GM18499 (cell line): Measurements from ENCODE around the gene SMG6.
"Not testable (repeated sequence)": the region's sequence is repeated elsewhere in the genome, so short reads cannot be mapped to it uniquely, and the experiment has no call there.

ENCODE experiments used
- ATAC-seq: cut with Tn5 transposase; IDR thresholded peaks from one replicate; pipeline ENCODE4 v1.9.1; 2021; ENCODE audit warnings: moderate number of reproducible peaks; ENCODE audit not compliant: insufficient read depth, unreplicated experiment

Gene SMG6

DNA sequence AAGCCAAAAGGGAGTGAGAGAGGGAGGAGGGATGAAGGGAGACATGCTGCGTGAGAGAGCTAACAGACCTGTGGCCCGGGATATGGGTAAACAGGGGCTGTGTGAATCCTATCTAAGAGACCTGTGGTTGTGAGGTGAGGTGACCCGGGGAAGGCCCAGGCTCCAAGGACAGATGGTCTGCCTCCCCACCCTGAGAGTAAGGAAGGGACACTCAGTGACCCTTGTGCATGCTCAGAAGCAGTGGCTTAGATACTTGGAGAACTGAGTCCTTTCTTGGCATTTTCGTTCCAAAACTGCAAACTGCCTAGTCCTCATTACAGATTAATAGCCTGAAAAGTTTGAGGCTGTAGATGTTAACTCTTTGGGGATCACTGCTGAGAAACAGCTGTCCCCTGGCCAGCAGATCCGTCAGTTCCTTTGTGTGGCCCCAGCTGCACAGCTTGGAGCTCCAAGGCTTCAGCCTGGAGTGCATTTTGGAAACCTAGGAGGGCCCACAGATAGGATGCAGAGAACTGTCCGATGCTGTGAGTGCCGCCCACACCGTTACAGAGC lies 121.6 kb downstream of the SMG6 start:
- no peak for ATAC-seq

DNA sequence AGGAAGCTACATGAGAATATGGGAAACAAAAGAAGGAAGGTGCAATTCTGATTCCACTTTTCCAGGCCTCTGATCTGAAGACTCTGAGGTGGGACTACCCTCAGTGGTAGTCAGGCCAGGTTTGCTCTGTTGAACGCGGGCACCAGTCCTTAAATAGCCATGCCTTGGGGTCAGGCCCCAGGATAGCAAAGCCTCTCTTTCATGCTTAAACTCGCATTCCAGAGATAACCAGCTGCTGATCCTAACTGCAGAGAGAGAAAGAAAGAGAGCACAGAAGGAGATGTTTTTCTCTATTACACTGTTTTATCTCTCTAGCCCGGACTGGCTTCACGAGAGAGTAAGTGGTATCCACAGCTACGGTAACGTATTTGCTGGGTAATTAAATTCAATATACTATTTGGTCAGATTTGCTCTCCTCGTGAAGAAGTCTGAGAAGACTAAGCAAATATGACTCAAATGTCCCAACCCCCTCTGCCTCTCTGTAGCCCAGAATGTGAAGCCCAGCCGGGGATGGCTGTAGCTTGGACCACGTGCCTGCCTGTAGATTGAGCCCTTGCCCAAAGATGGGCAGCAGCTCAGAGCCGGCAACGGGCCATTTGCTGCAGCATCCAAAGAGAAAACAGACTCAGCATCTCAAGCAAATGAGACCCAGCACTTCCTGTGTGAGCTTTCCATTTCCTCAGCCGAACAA lies 122.2 kb downstream of the SMG6 start:
- ATAC-seq: no peak

DNA sequence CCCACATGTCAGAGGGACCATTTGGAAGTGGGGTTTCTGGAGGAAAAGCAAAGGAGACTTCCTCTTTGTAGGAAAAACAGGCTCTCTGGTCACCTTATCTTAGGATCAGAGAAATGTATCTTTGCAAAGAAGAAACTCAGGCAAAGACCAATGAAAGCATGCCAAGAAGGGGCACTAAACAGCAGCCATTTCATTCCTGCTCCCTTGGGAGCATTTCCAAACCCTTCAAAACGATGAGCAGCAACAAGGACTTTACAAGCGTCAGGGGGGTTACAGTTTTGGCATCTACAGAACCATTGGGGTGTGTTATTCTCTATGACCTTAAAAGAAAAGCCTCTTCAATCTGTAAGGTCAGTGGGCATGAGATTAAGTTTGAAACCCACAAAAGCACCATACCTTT lies 122.8 kb downstream of the SMG6 start:
- ATAC-seq: no peak

DNA sequence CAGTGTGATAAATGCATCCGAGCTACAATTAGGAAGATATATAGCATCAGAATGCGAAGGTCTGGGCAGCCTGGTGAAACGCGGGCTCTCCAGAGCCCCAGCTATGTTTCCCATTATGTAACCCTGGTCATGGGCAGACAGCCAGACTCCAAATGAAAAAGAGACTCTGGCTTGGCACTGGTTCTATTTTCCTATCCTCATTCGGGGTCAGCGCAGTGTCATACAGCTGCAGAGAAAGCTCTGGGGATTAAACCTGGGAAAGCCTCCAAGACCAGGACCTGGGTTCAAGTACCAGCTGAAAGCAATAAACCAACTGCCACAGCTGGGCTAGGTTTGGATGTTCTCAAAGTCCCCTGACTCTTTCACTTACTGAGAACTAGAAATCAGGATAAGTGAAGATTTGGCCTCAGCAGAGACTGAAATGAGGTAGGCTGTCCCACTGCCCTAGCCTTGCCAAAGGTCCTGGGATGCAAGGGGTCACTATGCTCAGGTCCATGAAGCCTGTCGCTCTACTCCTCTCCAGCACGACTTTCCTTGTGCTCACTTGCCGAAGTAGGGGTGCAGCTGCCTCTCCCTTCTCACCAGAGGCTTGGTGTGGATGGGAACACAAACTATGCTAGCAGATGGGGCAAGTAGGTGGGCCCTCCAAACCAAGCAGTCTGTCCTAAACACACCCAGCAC lies 123.8 kb downstream of the SMG6 start:
- no peak for ATAC-seq

DNA sequence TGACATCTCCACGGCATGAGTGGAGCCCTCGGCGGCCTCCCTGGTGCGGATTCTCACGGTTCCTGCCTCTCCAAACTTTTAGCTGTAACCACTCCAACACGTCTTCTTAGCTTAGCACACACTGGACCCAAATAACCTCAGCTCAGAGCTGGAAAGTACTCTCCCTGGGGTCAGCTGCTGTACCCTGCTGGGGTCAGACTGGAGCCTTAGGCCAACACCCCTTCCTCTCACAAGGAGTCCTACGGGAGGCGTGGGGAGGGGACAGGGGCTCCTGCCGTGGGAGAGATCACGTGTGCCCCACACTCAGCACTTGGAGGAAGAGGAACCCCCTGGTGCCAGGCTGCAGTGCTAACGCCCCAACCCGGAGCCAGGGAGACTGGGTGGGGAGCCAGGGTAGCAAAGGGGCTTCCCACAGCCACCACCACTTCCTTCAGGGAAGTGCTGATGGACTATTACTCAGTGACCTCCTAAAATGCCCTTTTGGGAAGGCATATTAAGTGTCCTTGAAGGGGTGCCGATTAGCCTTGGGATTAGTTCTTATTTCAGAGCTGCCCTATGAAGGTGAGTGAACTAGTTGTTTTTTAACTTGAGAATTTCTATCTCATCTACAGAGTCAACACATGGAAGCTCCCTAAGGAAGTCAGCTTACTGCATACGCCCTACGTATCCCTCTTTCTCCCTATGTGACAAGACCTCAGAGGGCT lies 124.6 kb downstream of the SMG6 start:
- ATAC-seq: no peak

DNA sequence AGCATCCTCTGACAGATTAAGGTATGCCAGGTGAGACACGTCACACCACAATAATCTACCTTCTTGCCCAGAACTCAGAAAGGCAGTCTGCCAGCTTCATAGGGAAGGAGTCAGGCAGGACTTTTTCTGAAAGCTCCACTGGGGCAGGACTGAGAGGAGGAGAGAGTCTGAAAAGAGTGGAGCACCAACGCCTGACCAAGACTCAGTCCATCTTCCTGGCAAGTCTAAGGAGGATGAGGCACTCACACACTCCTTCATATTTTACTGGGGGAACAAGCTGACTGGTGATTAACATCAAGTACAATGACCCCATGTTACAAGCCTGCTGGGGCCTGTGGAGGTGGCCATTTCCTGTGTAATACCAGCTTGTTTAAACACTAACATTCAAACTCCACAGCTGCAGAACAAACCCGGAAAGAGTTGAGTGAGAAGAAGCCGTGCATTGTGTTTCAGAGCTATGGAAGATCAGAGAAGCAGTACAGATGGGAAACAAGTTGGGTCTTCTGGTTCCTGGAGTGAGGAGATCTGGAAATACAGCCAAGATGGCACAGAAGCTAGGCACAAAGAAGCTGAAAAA lies 126.3 kb downstream of the SMG6 start:
- no peak for ATAC-seq

DNA sequence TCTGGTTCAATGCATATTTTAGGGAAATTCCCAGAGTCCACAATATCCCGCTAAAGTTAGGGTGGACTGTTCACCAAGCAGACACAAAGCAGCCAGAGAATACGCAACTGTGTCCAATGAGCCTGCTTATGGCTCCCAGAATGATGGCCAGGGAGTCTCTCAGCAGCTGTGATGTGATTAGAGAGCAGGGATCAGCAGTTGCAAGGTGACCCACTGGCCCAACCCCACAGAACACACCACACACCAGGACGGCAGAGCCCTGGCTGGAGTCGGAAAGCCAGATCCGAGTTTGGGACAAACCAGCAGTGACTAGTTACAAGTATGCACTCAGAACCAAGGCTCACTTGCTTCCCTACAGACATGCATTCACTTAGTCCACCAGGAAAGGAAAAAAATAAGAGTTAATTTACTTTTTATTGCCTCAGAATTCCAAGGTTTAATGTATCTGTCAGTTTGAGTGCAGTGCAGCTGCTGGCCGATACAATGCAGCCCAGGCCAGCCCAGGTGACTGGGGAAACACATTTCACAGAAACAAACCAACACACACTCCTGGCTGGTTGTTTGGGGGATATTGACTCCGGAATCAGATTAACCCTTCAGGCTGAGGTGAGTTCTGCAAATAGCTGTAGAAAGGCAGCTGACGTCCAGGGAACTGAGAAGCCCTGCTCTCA lies 127.0 kb downstream of the SMG6 start:
- ATAC-seq: no peak

DNA sequence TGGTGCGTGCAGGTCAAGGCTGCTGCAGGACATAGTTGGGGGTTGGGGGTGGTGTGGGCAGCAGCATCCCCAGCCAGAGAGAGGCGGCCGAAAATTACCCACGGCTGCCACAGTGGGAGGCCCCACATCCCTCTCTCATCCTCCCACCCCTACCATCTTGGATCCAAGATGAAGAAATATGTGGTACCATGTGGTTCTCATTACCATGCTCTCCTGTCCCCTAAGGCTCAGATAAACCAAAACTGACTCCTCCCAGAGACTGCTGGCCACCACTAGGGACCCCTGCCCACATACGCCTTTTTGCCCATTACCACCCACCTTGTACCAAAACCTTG lies 128.3 kb downstream of the SMG6 start:
- ATAC-seq: no peak

DNA sequence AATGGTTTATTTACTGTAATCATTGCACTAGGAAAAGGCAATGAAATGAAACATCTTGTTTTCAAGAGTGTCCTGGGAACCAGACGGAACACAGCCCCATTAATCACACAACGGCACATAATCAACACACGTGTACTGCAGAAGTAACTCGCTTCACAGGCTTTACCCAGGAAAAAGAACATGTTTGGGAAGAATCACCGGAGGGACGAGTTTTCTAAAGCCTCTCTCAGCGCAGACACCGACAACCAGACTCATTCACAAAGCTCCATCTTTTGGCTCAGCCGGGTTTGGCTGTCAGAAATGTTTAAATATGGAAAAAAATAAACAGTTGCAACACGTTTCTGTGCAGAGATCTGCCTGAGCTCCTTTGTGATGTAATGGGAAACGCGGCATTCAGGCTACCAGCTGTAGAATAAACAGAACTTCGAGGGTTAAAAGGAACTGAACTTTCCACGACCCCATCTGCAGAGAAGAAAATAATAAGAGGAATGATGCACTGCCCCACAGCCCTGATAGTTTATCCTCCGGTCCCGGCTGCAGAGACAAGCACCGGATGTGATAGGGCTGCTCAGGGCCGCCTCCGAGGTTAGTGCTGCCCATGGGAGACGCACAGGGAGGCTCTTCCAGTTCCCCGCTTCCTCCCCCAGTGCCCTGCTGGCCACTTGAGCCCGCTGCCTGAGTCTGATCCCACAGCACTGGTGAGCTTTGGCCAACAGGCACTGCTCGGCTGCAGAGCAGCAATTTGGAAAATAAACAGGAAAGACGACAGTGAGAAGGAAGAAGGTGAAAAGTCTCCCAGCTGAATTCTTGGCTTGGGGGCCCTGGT lies 128.9 kb downstream of the SMG6 start:
- ATAC-seq: no peak

DNA sequence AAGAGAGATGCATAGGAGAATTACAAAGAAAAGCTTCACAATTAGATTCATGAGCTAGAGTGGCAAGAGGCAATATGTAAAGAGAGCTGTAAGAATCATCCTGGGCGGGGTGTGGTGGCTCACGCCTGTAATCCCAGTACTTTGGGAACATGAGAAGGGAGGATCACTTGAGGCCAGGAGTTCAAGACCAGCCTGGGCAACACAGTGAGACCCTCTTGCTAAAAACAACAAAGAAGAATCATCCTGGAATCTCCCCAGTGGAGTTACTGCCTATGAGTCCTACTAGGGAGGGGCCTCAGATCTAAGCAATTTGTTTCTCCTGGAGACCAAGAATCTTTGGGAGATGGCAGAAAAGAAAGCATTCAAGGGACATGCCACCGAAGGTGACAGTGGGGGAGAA lies 129.6 kb downstream of the SMG6 start:
- no peak for ATAC-seq

DNA sequence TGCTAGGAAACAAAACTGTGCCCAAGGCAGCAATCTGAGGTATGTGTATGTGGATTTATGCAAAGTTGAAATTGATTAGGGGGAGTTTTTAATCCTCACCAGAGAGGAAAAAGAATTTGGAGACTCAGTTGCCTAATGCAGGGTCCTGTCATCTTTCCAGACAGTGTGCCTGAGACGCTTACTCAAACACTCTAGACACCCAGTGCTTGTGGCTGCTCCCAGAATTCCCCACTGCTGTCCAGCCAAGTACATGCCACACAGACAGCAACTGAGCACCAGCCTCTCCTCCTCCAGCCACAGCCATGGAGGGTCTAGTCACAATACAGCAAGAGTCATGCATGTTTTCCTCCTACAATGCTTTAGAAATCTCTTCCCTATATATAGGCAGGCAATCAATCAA lies 130.6 kb downstream of the SMG6 start:
- ATAC-seq: no peak

DNA sequence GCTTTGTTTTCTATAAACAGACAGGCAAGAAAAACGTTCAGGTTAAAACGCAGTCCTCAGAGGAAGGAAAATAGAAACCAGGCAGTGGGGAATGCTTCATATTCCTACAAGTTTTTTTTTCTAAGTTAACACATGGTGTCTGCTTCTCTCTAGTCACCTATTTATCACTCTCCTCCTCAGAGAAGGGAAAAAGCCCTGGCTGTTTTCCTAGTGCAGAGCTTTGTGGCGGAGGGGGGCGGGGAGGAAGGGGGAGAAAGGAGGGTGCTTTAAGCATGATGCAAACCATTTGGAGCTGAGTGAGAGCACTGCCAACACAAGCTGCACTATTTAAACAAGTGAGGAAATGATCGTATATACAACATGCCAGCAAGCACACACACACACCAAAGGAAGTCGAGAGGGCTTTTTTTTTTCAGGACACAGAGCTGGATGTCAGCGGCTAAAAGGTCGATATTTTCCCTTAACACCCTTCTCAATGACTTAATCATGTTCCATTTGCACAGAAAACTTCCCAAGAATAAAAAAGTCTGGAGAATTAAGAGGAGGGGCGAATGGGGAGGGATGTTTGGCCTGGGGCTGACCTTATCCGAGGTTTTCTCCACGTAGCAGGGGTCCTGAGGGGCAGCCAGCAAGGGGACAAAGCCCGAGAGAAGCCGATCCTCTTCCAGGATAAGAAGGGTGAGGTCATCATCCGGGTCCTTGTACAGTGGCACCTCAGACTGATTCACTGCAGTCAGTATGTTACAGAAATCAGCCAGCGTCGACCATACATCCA lies 131.3 kb downstream of the SMG6 start:
- no peak for ATAC-seq

DNA sequence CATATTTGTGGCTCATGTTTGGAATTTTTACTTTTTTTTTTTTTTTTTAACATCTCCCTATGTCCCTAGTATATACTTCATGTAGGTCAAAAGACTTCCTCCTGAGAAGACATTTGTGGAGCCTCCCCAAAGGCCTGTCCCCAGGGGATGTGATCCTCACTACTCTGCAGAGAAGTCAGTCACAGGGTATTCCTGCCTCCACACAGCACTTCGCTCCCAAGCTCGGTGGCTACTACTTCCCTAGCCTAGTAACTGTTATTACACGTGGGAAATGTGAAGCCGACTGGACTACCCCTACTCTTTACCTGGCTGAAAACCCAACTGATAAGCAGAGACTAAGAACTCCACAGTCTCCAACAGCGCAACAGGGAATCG lies 131.9 kb downstream of the SMG6 start:
- ATAC-seq: no peak

DNA sequence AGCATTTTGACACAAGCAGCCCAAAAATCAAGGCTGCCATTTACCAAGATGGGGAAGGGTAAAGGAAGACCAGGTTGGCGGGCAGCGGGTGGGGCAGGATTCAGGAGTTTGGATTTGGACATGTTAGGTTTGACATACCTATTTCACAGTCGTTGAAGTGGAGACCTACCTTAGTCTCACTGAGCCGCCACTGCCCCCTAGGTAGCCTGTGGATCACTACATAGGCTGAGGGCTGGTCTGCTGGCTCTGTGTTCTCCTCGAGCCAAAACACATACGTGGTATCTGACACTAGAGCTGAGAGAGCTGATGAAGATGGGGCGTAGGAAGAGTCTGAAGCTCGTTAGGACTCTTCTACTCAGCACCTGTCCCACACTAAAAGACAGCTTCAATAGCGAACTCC lies 133.6 kb downstream of the SMG6 start:
- ATAC-seq: no peak

DNA sequence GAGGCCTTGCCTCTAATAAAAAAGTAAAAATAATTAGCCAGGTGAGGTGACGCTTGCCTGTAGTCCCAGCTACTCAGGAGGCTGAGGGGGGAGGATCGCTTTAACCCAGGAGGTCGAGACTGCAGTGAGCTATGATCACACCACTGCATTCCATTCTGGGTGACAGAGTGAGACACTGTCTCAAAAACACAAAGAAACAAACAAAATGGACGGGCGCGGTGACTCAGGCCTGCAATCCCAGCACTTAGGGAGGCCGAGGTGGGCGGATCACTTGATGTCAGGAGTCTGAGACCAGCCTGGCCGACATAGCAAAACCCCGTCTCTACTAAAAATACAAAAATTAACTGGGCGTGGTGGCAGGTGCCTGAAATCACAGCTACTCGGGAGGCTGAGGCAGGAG lies 137.9 kb downstream of the SMG6 start:
- not testable (repeated sequence) for ATAC-seq

DNA sequence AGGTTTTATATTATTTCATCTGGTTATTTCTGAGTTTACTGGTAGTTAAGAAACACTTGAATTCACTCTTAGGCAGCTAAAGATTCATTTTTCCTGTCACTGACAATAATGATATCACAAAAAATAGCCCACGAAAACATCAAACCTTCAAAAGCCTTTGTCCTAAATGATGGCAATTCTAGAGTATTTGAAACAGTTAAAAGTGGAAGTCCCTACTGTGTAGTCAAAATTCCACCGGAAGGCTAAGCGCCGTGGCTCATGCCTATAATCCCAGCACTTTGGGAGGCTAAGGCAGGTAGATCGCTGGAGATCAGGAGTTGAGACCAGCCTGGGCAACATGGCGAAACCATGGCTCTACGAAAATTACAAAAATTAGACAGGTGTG lies 145.2 kb downstream of the SMG6 start:
- ATAC-seq: no peak

DNA sequence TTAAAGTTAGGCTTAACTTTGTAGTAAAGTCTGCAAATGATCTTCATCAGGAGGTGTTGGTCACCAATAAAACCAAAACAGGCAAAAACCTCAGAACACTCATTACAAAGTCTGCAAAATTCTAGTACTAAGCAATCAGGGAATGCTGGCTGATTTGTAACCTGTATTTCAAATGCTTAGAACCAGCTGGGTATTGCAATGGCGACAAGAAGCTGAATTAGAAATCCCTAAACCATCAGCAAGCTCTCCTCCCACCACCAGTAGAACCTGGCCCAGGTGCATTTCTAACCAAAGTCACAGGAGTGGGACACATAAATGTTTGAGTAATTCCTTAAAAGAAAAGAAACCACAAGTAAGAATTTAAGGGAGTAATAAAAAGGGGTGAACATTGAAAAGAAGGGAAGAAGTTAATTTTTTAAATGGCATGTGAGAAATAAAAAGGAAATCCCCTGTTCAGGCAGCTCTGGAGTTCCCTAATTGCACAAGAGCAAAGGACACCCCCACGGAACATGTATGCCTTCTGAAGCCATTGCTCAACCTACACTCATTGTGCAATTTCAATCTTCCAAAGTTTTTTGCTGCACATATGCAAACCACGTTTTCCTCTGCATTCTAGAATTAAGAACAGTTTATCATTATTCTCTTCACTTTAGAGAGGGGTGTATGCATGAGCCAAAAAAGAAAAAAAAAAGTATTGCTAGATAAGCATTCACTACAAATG lies 145.8 kb downstream of the SMG6 start:
- no peak for ATAC-seq

DNA sequence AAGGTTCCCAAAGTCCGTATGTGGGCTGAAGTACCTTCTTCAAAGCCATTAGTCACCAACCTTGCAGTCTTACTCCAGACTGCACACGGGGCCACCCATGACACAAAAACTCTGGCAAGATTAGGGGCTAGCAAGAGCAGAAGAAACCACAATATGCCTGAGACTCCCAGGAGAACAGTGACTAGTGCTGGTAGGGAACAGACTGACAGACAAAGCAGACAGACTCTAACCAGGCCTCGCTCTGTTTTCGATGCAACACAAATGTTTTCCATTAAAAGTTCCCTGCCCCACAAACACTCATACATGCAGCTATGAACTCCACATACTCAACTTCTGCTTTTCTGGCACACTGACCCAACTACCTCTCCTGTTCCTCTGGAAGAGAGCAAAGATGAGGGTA lies 146.5 kb downstream of the SMG6 start:
- ATAC-seq: no peak
